A549 (cell line): ENCODE data around the gene DEPDC5. TPM values are rescaled to one million over a fixed set of nuclear protein-coding genes. Genes with fewer than 3 reads are reported as not detected.

ENCODE experiments used
- ATAC-seq, 2 experiments: fragments of 200-7000 bp in 1 of 2; fragments of >200 bp in 1 of 2; cut with Nextera tagmentation in 1 of 2; cut with Tn5 transposase in 1 of 2; 3 replicates each; pipeline versions ENCODE4 v1.8.0 to v1.9.1; 2018 to 2020; ENCODE audit warnings: mild to moderate bottlenecking in 1 of 2, moderate library complexity in 1 of 2
- CTCF ChIA-PET: fragments of 300-600 bp; sonication (Branson Sonifier 250); formaldehyde crosslinking; extraction: SDS; loops from one replicate; lab custom pipeline; 2021; ENCODE audit warnings: antibody characterized with exemption, inconsistent platforms; lab: Yijun Ruan, JAX
- POLR2A ChIA-PET: fragments of 350-600 bp; formaldehyde crosslinking; extraction: SDS; loops from one replicate; lab custom pipeline; 2021; ENCODE audit warnings: antibody characterized with exemption, inconsistent platforms; lab: Yijun Ruan, JAX
- DNase-seq, 2 experiments: peaks; one replicate each; pipeline versions ENCODE4 v3.0.0 to v3.0.0-alpha.2; 2011 to 2016; ENCODE audit warnings: low read depth in 1 of 2, low spot score in 1 of 2
- FAIRE-seq: peaks from 2 replicates; lab custom pipeline; 2011; peaks lifted over from hg19 to GRCh38; lab: Jason Lieb, UNC
- H3K27ac ChIP-seq, 2 experiments: fragments of >200 bp; sonication (Bioruptor Twin); formaldehyde crosslinking; 3 replicates each; pipeline ENCODE4 v1.5.1; 2016 to 2017
- H3K4me1 ChIP-seq: fragments of >200 bp; sonication (Bioruptor Twin); formaldehyde crosslinking; 3 replicates; pipeline ENCODE4 v1.6.1; 2016
- H3K4me2 ChIP-seq: fragments of >200 bp; sonication (Bioruptor Twin); formaldehyde crosslinking; 3 replicates; pipeline ENCODE4 v1.6.1; 2016
- H3K4me3 ChIP-seq: fragments of >200 bp; sonication (Bioruptor Twin); formaldehyde crosslinking; 3 replicates; pipeline ENCODE4 v1.5.1; 2016
- H3K9me3 ChIP-seq: fragments of >200 bp; sonication (Bioruptor Twin); formaldehyde crosslinking; 3 replicates; pipeline ENCODE4 v1.6.1; 2016
- CBX2 ChIP-seq: fragments of 200-600 bp; sonication (generic); IDR thresholded peaks from 2 replicates; pipeline ENCODE4 v1.6.1; 2016; ENCODE audit warnings: low read depth, mild to moderate bottlenecking, borderline replicate concordance
- CHD4 ChIP-seq: fragments of 200-600 bp; sonication (generic); IDR thresholded peaks from 2 replicates; pipeline ENCODE4 v1.6.1; 2016; ENCODE audit warnings: antibody characterized with exemption, mild to moderate bottlenecking, borderline replicate concordance
- E2F6 ChIP-seq: IDR thresholded peaks from 2 replicates; pipeline ENCODE4 v1.6.1; 2012; ENCODE audit warnings: low read depth, borderline replicate concordance
- EHF ChIP-seq: fragments of 250-450 bp; sonication (Bioruptor Pico); IDR thresholded peaks from 2 replicates; pipeline ENCODE4 v1.5.0; 2020; ENCODE audit warnings: mild to moderate bottlenecking
- ELK1 ChIP-seq: fragments of 150-350 bp; IDR thresholded peaks from 2 replicates; pipeline ENCODE4 v1.6.1; 2014; ENCODE audit warnings: low read depth, mild to moderate bottlenecking, low read length
- EP300 ChIP-seq, 2 experiments: fragments of >200 bp; sonication (Bioruptor Twin); formaldehyde crosslinking; IDR thresholded peaks; 2 replicates in 1 of 2; 3 replicates in 1 of 2; pipeline ENCODE4 v1.6.1; 2016 to 2017
- HEYL ChIP-seq: fragments of 250-450 bp; sonication (Bioruptor Pico); IDR thresholded peaks from 2 replicates; pipeline ENCODE4 v1.8.0; 2021; ENCODE audit warnings: mild to moderate bottlenecking, moderate library complexity
- HOXA7 ChIP-seq: fragments of 250-450 bp; sonication (Bioruptor Pico); IDR thresholded peaks from 2 replicates; pipeline ENCODE4 v1.5.0; 2020; ENCODE audit warnings: mild to moderate bottlenecking, moderate library complexity
- HOXB13 ChIP-seq: fragments of 250-450 bp; sonication (Bioruptor Pico); IDR thresholded peaks from 2 replicates; pipeline ENCODE4 v1.5.0; 2020; ENCODE audit warnings: low read depth, mild to moderate bottlenecking, moderate library complexity
- HOXB5 ChIP-seq: fragments of 250-450 bp; sonication (Bioruptor Pico); IDR thresholded peaks from 2 replicates; pipeline ENCODE4 v1.5.0; 2020; ENCODE audit warnings: mild to moderate bottlenecking, moderate library complexity
- MAFK ChIP-seq: fragments of 450-650 bp; IDR thresholded peaks from 2 replicates; pipeline ENCODE4 v1.6.1; 2014; ENCODE audit not compliant: partially characterized antibody
- MAZ ChIP-seq: fragments of 150-350 bp; IDR thresholded peaks from 2 replicates; pipeline ENCODE4 v1.6.1; 2014; ENCODE audit warnings: antibody characterized with exemption, low read depth, low read length, borderline replicate concordance
- NPAS2 ChIP-seq: fragments of 250-450 bp; sonication (Bioruptor Pico); IDR thresholded peaks from 2 replicates; pipeline ENCODE4 v1.8.0; 2022; ENCODE audit warnings: mild to moderate bottlenecking, moderate library complexity, borderline replicate concordance
- POLR2AphosphoS2 ChIP-seq: conservative IDR thresholded peaks from 2 replicates; pipeline ENCODE4 v1.6.1; 2012; ENCODE audit warnings: low read length, improper control_type of control experiment, inconsistent platforms
- RAD21 ChIP-seq, 2 experiments: fragments of >200 bp in 1 of 2; sonication (Bioruptor Twin) in 1 of 2; formaldehyde crosslinking in 1 of 2; IDR thresholded peaks in 1 of 2; conservative IDR thresholded peaks in 1 of 2; 2 replicates in 1 of 2; 3 replicates in 1 of 2; pipeline ENCODE4 v1.6.1; 2012 to 2018; ENCODE audit warnings: inconsistent platforms in 1 of 2
- SMC3 ChIP-seq: fragments of >200 bp; sonication (Bioruptor Twin); formaldehyde crosslinking; IDR thresholded peaks from 3 replicates; pipeline ENCODE4 v1.6.1; 2018; ENCODE audit warnings: inconsistent platforms
- SREBF2 ChIP-seq: fragments of 450-650 bp; IDR thresholded peaks from 2 replicates; pipeline ENCODE4 v1.6.1; 2014; ENCODE audit warnings: mild to moderate bottlenecking, moderate library complexity
- TFCP2L1 ChIP-seq: fragments of 250-450 bp; sonication (Bioruptor Pico); IDR thresholded peaks from 2 replicates; pipeline ENCODE4 v1.5.0; 2021; ENCODE audit warnings: mild to moderate bottlenecking
- TP53 ChIP-seq: fragments of 250-450 bp; sonication (Bioruptor Pico); IDR thresholded peaks from 2 replicates; pipeline ENCODE4 v1.5.0; 2021; ENCODE audit warnings: mild to moderate bottlenecking, moderate library complexity
- ZFP36 ChIP-seq: fragments of 450-650 bp; IDR thresholded peaks from 2 replicates; pipeline ENCODE4 v1.6.1; 2014; ENCODE audit warnings: borderline replicate concordance; ENCODE audit not compliant: partially characterized antibody
- ZNF302 ChIP-seq: fragments of 250-450 bp; sonication (Bioruptor Pico); IDR thresholded peaks from 2 replicates; pipeline ENCODE4 v1.9.0; 2021; ENCODE audit warnings: inconsistent platforms, mild to moderate bottlenecking, moderate library complexity
- WGBS: methylation state at CpG from one replicate; pipeline ENCODE4 v1.1.6; 2017; ENCODE audit errors: missing lambda C conversion rate; 5-methylcytosine and 5-hydroxymethylcytosine counted together
- polyA plus RNA-seq, 4 experiments: library from polyadenylated mRNA; depleted of rRNA in 3 of 4; stranded (reverse); fragments of >200 nt; fragmentation: RNase III in 1 of 4; extraction: RNeasy Plus Mini Kit Qiagen cat#74134 plus additional on column Dnase treatment in 1 of 4; gene quantifications; 2 replicates in 3 of 4; 3 replicates in 1 of 4; pipeline ENCODE4 v1.2.3, GENCODE V29; 2011 to 2017
- TF ChIP-seq, protein P1 (sequence below): IDR thresholded peaks from 2 replicates; pipeline ENCODE4 v1.6.1; 2012

The DEPDC5 gene
- polyA plus RNA-seq, 2 of the 4 experiments (the other 2 are of a cell fraction) = 4.4 to 10.1 TPM

- Histone ChIP-seq H3K4me3 (no peak overlapping the region), H3K4me2 (no peak overlapping the region), H3K9me3 (no peaks in the 10 kb centered on the region)
- FAIRE-seq = no peak
- peak in 1 of 2 experiments; percentile 73; a peak in 3 of 6 replicates for ATAC-seq
- CTCF ChIA-PET = interaction anchor here (1.4 kb wide), 2 partner anchors 12 to 87 kb away, joined by 3 to 4 read pairs; no protein-coding TSS in a partner anchor
- WGBS = 89% methylated on average over 6 of the region's 6 CpGs
- TF ChIP-seq RAD21 (conservative IDR thresholded peaks at IDR 0.05 in 1 of 2, IDR thresholded peaks at IDR 0.05 in 1 of 2) (peak in 1 of 2 experiments; percentile 36; a peak in 2 of 5 replicates), HOXB5 (no peak), MAZ (no peak), EP300 (IDR thresholded peaks at IDR 0.05) (no peak), MAFK (peak; percentile 44)
- TF ChIP-seq, all 56 proteins: peak for 2
- POLR2A ChIA-PET = no interaction called here
- Histone ChIP-seq H3K4me1 (no peaks in the 10 kb centered on the region), H3K27ac (no peak overlapping the region)
- DNase-seq = peak; percentile 8 to 20
Observed at GRCh38 chr22:31846161-31847115, 92.6 kb downstream of the DEPDC5 start.

GRCh38 chr22:31848411-31848810, 94.6 kb downstream of the DEPDC5 start:
- Histone ChIP-seq H3K4me2 (no peak overlapping the region), H3K27ac (no peak overlapping the region), H3K9me3 (no peaks in the 10 kb centered on the region)
- POLR2A ChIA-PET = no interaction called here
- 80% methylated on average over 1 of the region's 1 CpG for WGBS
- FAIRE-seq = no peak
- TF ChIP-seq SREBF2 (no peak), CHD4 (no peak), NPAS2 (no peak), ZNF302 (CRISPR knock-in tag) (no peak), E2F6 (no peak), EHF (CRISPR knock-in tag) (no peak), POLR2AphosphoS2 (no peak), TFCP2L1 (CRISPR knock-in tag) (no peak), TP53 (CRISPR knock-in tag) (no peak), EP300 (IDR thresholded peaks at IDR 0.05) (no peak), HOXB13 (CRISPR knock-in tag) (no peak), HOXB5 (no peak)
- TF ChIP-seq, protein P1, sequence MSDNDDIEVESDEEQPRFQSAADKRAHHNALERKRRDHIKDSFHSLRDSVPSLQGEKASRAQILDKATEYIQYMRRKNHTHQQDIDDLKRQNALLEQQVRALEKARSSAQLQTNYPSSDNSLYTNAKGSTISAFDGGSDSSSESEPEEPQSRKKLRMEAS = no peak
- TF ChIP-seq, all 56 proteins: peak for 0
- CTCF ChIA-PET = no interaction called here
- no peak for DNase-seq
- no peaks in the 10 kb centered on the region for H3K4me1 ChIP-seq
- H3K4me3 ChIP-seq = no peak overlapping the region
- no peak for ATAC-seq

- DNase-seq (no peak), FAIRE-seq (no peak), ATAC-seq (no peak)
- ChIA-PET CTCF (no interaction called here), POLR2A (no interaction called here)
- 93% methylated on average over 3 of the region's 3 CpGs for WGBS
- no peaks in the 10 kb centered on the region for H3K9me3 ChIP-seq
- no peak for TF ChIP-seq CBX2
- no peak for TF ChIP-seq TP53 (CRISPR knock-in tag)
- no peak for TF ChIP-seq ZFP36
- no peak for TF ChIP-seq HOXA7 (CRISPR knock-in tag)
- TF ChIP-seq ELK1 = no peak
- no peak for TF ChIP-seq POLR2AphosphoS2
- no peak for TF ChIP-seq SMC3
- no peak for TF ChIP-seq CHD4
- no peak for TF ChIP-seq HEYL
- H3K27ac ChIP-seq = no peak overlapping the region
- no peaks in the 10 kb centered on the region for H3K4me1 ChIP-seq
- H3K4me2 ChIP-seq = no peak overlapping the region
- no peak overlapping the region for H3K4me3 ChIP-seq
Observed at GRCh38 chr22:31850135-31850534, 96.3 kb downstream of the DEPDC5 start.
